ENCODE results near the gene CHST2.

The CHST2 gene

GRCh38 chr3:143089965-143090364 is 29.6 kb upstream of the CHST2 start:
- TF ChIP-seq CTCF (IDR thresholded peaks at IDR 0.05; ENCODE audit: low read depth, low read length, missing control alignments), result no peak
- in situ Hi-C loops (cut with HindIII; ENCODE audit: low sequenced_read_pairs), result no loop called here
- H3K4me3 ChIP-seq (ENCODE audit: low read depth, low read length), result no peak overlapping the region
- no peak for DNase-seq (ENCODE audit: low read depth)

- no peak overlapping the region for H3K4me3 ChIP-seq (ENCODE audit: low read depth, low read length)
- in situ Hi-C loops (cut with HindIII; ENCODE audit: low sequenced_read_pairs), result no loop called here
- DNase-seq (ENCODE audit: low read depth), result no peak
- no peak for TF ChIP-seq CTCF (IDR thresholded peaks at IDR 0.05; ENCODE audit: low read depth, low read length, missing control alignments)
Observed at GRCh38 chr3:143090486-143090885, 29.1 kb upstream of the CHST2 start.

DNA sequence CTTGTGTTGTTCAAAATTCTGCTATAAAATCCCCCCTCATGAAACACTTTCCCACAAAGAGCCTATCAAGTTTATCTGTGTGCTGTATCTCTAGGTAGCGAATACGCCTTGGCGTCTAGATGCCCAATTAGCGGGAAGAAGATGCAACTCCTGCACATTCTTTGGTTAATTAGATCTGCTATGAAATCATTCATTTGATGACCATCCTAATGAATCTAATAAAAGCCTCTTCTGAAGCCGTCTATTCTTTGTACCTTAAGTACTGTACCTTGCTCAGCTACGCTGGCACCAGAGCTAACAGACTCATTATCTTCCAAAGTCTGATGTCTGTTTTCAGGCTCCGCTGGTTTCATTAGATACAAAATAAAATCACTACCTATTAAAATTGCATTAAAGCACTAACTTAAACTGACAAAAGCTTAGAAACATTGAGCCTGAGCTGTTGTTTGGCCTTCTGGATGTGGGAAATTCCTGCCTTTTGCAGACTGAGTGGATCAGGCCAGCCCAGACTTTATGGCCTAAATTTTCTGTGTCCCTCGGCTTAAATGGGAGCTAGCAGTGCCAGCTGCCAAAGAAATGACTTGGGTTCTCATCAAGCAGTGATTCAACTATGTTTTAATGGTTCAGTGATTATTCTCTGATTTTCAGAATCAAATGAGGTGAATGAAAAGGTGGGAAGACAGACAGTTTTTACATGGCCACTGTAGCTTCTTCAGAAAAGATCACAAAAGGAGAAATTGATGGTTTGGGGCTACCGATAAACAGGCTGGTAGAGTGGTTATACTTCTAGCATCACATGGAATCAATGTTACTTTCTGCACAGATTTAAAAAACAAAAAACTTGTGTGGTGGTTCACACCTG is 28.4 kb upstream of the CHST2 start:
- no peak for TF ChIP-seq CTCF (IDR thresholded peaks at IDR 0.05; ENCODE audit: low read depth, low read length, missing control alignments)
- in situ Hi-C loops (cut with HindIII; ENCODE audit: low sequenced_read_pairs), result no loop called here
- DNase-seq (ENCODE audit: low read depth), result no peak
- no peak overlapping the region for H3K4me3 ChIP-seq (ENCODE audit: low read depth, low read length)

- in situ Hi-C loops (cut with HindIII; ENCODE audit: low sequenced_read_pairs), result no loop called here
- TF ChIP-seq CTCF (IDR thresholded peaks at IDR 0.05; ENCODE audit: low read depth, low read length, missing control alignments), result no peak
- no peak for DNase-seq (ENCODE audit: low read depth)
- no peak overlapping the region for H3K4me3 ChIP-seq (ENCODE audit: low read depth, low read length)
Observed at GRCh38 chr3:143092191-143092590, 27.4 kb upstream of the CHST2 start.

- in situ Hi-C loops (cut with HindIII; ENCODE audit: low sequenced_read_pairs), result no loop called here
- H3K4me3 ChIP-seq (ENCODE audit: low read depth, low read length), result no peak overlapping the region
- DNase-seq (ENCODE audit: low read depth), result no peak
- TF ChIP-seq CTCF (IDR thresholded peaks at IDR 0.05; ENCODE audit: low read depth, low read length, missing control alignments), result no peak
Observed at GRCh38 chr3:143095813-143096212, 23.8 kb upstream of the CHST2 start.

GRCh38 chr3:143098032-143098764 is 21.4 kb upstream of the CHST2 start:
- DNase-seq (ENCODE audit: low read depth), result no peak
- no peak overlapping the region for H3K4me3 ChIP-seq (ENCODE audit: low read depth, low read length)
- in situ Hi-C loops (cut with HindIII; ENCODE audit: low sequenced_read_pairs), result no loop called here
- no peak for TF ChIP-seq CTCF (IDR thresholded peaks at IDR 0.05; ENCODE audit: low read depth, low read length, missing control alignments)

Data from astrocyte of the cerebellum (primary cell).